Adipose tissue (tissue), 3 donors: ENCODE data around the gene MARCHF11. TPM values are rescaled to one million over a fixed set of nuclear protein-coding genes. Genes with fewer than 3 reads are reported as not detected.

ENCODE experiments used
- H3K27ac ChIP-seq: one replicate; pipeline ENCODE4 v1.5.1; 2013; ENCODE audit warnings: low read depth, low read length
- WGBS, 3 donors: extraction: QIAGEN DNeasy Blood & Tissue Kit; methylation state at CpG; one replicate each; pipeline ENCODE4 v1.1.7; 2013; 5-methylcytosine and 5-hydroxymethylcytosine counted together
- polyA plus RNA-seq, 3 donors: library from polyadenylated mRNA; stranded (reverse); fragments of 200-250 nt; gene quantifications; one replicate each; pipeline ENCODE4 v1.2.3, GENCODE V29; 2013
- donor health status: healthy with polysubstance abuse.
- donor health status: Bipolar disorder and iron deficiency.
- donor health status: healthy.

MARCHF11 gene
- polyA plus RNA-seq, 3 donors, result 0.32 TPM; not detected in 2

- no peak overlapping the region for H3K27ac ChIP-seq
- 63 to 73% (median 71%) methylated on average over 3 of the region's 3 CpGs for WGBS, 3 donors
Measured at GRCh38 chr5:16135506-16135905, 44.1 kb downstream of the MARCHF11 start.

- H3K27ac ChIP-seq, result no peak overlapping the region
- WGBS, 3 donors, result 41 to 65% (median 63%) methylated on average over 1 of the region's 1 CpG
Measured at GRCh38 chr5:16135003-16135402, 44.6 kb downstream of the MARCHF11 start.

GRCh38 chr5:16134204-16134603, 45.4 kb downstream of the MARCHF11 start:
- no peak overlapping the region for H3K27ac ChIP-seq
- 70 to 84% (median 78%) methylated on average over 3 of the region's 3 CpGs for WGBS, 3 donors

- H3K27ac ChIP-seq, result no peak overlapping the region
Measured at GRCh38 chr5:16131878-16132277, 47.7 kb downstream of the MARCHF11 start.

GRCh38 chr5:16128944-16129343, 50.6 kb downstream of the MARCHF11 start:
- H3K27ac ChIP-seq, result no peak overlapping the region
- WGBS, 3 donors, result 72 to 78% (median 73%) methylated on average over 5 of the region's 5 CpGs

More at GRCh38 chr5:16131878-16132277, 47.7 kb downstream of the MARCHF11 start:
- 73 to 76% (median 74%) methylated on average over 5 of the region's 5 CpGs for WGBS, 3 donors

- 53 to 70% (median 56%) methylated on average over 4 of the region's 4 CpGs for WGBS, 3 donors
- H3K27ac ChIP-seq, result no peak overlapping the region
Measured at GRCh38 chr5:16127865-16128544, 51.6 kb downstream of the MARCHF11 start.

- no peak overlapping the region for H3K27ac ChIP-seq
- 73 to 84% (median 83%) methylated on average over 3 of the region's 3 CpGs for WGBS, 3 donors
Measured at GRCh38 chr5:16120579-16120978, 59.0 kb downstream of the MARCHF11 start.

GRCh38 chr5:16119790-16120189, 59.8 kb downstream of the MARCHF11 start:
- H3K27ac ChIP-seq, result no peak overlapping the region
- 68 to 85% (median 85%) methylated on average over 4 of the region's 4 CpGs for WGBS, 3 donors

GRCh38 chr5:16115140-16115539, 64.5 kb downstream of the MARCHF11 start:
- no peak overlapping the region for H3K27ac ChIP-seq
- 75 to 79% (median 75%) methylated on average over 8 of the region's 8 CpGs for WGBS, 3 donors

- no peak overlapping the region for H3K27ac ChIP-seq
- WGBS, 3 donors, result 56 to 62% (median 57%) methylated on average over 3 of the region's 3 CpGs
Measured at GRCh38 chr5:16108418-16108817, 71.2 kb downstream of the MARCHF11 start.

- WGBS, 3 donors, result 57 to 73% (median 66%) methylated on average over 2 of the region's 2 CpGs
Measured at GRCh38 chr5:16104961-16105360, 74.6 kb downstream of the MARCHF11 start.

GRCh38 chr5:16095612-16096011, 84.0 kb downstream of the MARCHF11 start:
- 31 to 44% (median 32%) methylated on average over 5 of the region's 5 CpGs for WGBS, 3 donors
- no peak overlapping the region for H3K27ac ChIP-seq

More at GRCh38 chr5:16104961-16105360, 74.6 kb downstream of the MARCHF11 start:
- no peak overlapping the region for H3K27ac ChIP-seq

GRCh38 chr5:16090270-16090669, 89.3 kb downstream of the MARCHF11 start:
- WGBS, 3 donors, result 89 to 94% (median 91%) methylated on average over 6 of the region's 6 CpGs
- no peak overlapping the region for H3K27ac ChIP-seq

- H3K27ac ChIP-seq, result no peak overlapping the region
- WGBS, 3 donors, result 79 to 87% (median 87%) methylated on average over 4 of the region's 4 CpGs
Measured at GRCh38 chr5:16082982-16083381, 96.6 kb downstream of the MARCHF11 start.

- no peak overlapping the region for H3K27ac ChIP-seq
- 57 to 73% (median 65%) methylated on average over 7 of the region's 7 CpGs for WGBS, 3 donors
Measured at GRCh38 chr5:16082053-16082452, 97.5 kb downstream of the MARCHF11 start.

GRCh38 chr5:16081376-16081955, 98.1 kb downstream of the MARCHF11 start:
- WGBS, 3 donors, result 73 to 89% (median 87%) methylated on average over 10 of the region's 10 CpGs
- H3K27ac ChIP-seq, result no peak overlapping the region

GRCh38 chr5:16076657-16077056, 102.9 kb downstream of the MARCHF11 start:
- WGBS, 3 donors, result 87 to 89% (median 88%) methylated on average over 7 of the region's 7 CpGs
- H3K27ac ChIP-seq, result no peak overlapping the region

GRCh38 chr5:16074358-16074757, 105.2 kb downstream of the MARCHF11 start:
- WGBS, 3 donors, result 67 to 83% (median 74%) methylated on average over 4 of the region's 4 CpGs
- no peak overlapping the region for H3K27ac ChIP-seq

- H3K27ac ChIP-seq, result no peak overlapping the region
- 59 to 70% (median 65%) methylated on average over 2 of the region's 2 CpGs for WGBS, 3 donors
Measured at GRCh38 chr5:16072616-16073015, 107.0 kb downstream of the MARCHF11 start.

- 81 to 87% (median 84%) methylated on average over 7 of the region's 7 CpGs for WGBS, 3 donors
- H3K27ac ChIP-seq, result no peak overlapping the region
Measured at GRCh38 chr5:16067415-16067814, 112.2 kb downstream of the MARCHF11 start.
